ENCODE data around the gene MED20.

MED20 gene

DNA sequence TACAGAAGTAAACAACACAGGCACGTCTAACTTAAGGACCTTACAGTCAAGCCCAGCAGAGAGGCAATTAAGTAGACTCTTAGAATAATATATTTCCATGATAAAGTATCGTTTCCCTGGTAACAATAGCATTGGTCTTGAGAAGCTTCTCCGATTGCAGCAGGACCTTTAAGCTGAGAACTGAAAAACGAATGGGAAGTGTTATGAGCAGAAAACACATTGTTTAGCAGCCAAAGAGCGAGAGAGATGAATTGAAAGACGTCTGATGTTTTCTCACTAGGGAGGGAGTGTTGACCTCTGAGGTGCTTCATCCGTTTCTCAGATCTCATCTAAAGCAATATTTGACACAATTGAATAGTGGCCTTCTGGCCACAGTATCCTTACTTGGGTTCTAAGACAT lies 1.2 kb upstream of the MED20 start:
- no peaks in the 10 kb centered on the region for H3K27me3 Mint-ChIP-seq (ENCODE audit: low read depth)
- peak overlapping the region; percentile 99 to 100 (median 100) for H3K27ac Mint-ChIP-seq
- peak overlapping the region; percentile 99 to 100 (median 99) for H3K4me3 Mint-ChIP-seq
- no peaks in the 10 kb centered on the region for H3K9me3 Mint-ChIP-seq
- H3K36me3 Mint-ChIP-seq (ENCODE audit: low read depth), result peaks cover 19% of the 10 kb centered on the region
- H3K4me1 Mint-ChIP-seq, result peaks cover 46% of the 10 kb centered on the region
- no peak for TF ChIP-seq CTCF (IDR thresholded peaks at IDR 0.05; ENCODE audit: unreplicated experiment in 3 of 3)

- peaks cover 46% of the 10 kb centered on the region for H3K4me1 Mint-ChIP-seq
- peak overlapping the region; percentile 99 to 100 (median 100) for H3K27ac Mint-ChIP-seq
- H3K4me3 Mint-ChIP-seq, result peak overlapping the region; percentile 99 to 100 (median 99)
- H3K9me3 Mint-ChIP-seq, result no peaks in the 10 kb centered on the region
- peaks cover 19% of the 10 kb centered on the region for H3K36me3 Mint-ChIP-seq (ENCODE audit: low read depth)
- TF ChIP-seq CTCF (IDR thresholded peaks at IDR 0.05; ENCODE audit: unreplicated experiment in 3 of 3), result no peak
- H3K27me3 Mint-ChIP-seq (ENCODE audit: low read depth), result no peaks in the 10 kb centered on the region
These were observed 716 bp upstream of the MED20 start for GRCh38 chr6:41921712-41921998.

- peak overlapping the region; percentile 23 to 54 (median 50) for H3K4me3 Mint-ChIP-seq
- no peaks in the 10 kb centered on the region for H3K9me3 Mint-ChIP-seq
- no peak for TF ChIP-seq CTCF (IDR thresholded peaks at IDR 0.05; ENCODE audit: unreplicated experiment in 3 of 3)
- no peak overlapping the region for H3K27ac Mint-ChIP-seq
- peaks cover 22% of the 10 kb centered on the region for H3K4me1 Mint-ChIP-seq
- H3K27me3 Mint-ChIP-seq (ENCODE audit: low read depth), result no peaks in the 10 kb centered on the region
- peaks cover 28% of the 10 kb centered on the region for H3K36me3 Mint-ChIP-seq (ENCODE audit: low read depth)
These were observed 3.4 kb downstream of the MED20 start for GRCh38 chr6:41917528-41917927.

DNA sequence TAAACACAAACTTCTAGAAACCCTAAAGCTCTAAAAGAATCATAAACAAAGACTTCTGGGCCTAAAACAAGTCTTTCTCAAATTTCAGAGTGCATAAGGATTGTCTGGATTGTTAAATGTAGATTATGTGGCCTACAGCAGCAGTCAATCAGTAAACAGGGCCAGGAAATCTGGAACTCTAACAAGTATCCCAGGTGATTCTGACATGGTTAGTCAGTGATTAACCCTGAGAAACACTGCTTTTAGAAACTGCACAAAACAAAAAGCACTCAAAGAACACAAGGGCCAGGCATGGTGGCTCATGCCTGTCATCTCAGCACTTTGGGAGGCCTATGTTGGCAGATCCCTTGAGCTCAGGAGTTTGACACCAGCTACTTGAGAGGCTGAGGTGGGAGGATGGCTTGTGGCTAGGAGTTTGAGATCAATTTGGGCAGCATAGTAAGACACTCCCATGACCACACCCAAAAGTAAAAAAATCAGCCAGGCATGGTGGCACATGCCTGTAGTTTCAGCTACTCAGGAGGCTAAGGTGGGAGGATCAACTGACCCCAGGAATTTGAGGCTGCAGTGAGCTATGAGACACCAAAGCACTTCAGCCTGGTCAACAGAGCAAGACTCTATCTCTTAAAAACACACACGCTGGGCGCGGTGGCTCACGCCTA lies 5.9 kb downstream of the MED20 start:
- H3K4me3 Mint-ChIP-seq, result peak overlapping the region in 2 of 3 experiments; percentile 12 to 42
- peaks cover 4% of the 10 kb centered on the region for H3K4me1 Mint-ChIP-seq
- TF ChIP-seq CTCF (IDR thresholded peaks at IDR 0.05; ENCODE audit: unreplicated experiment in 3 of 3), result no peak
- peak overlapping the region; percentile 9 to 95 (median 28) for H3K27ac Mint-ChIP-seq
- no peaks in the 10 kb centered on the region for H3K9me3 Mint-ChIP-seq
- H3K36me3 Mint-ChIP-seq (ENCODE audit: low read depth), result peaks cover 36% of the 10 kb centered on the region
- H3K27me3 Mint-ChIP-seq (ENCODE audit: low read depth), result no peaks in the 10 kb centered on the region

GRCh38 chr6:41914343-41914742 lies 6.6 kb downstream of the MED20 start:
- no peak for TF ChIP-seq CTCF (IDR thresholded peaks at IDR 0.05; ENCODE audit: unreplicated experiment in 3 of 3)
- H3K4me3 Mint-ChIP-seq, result no peak overlapping the region
- no peaks in the 10 kb centered on the region for H3K27me3 Mint-ChIP-seq (ENCODE audit: low read depth)
- no peaks in the 10 kb centered on the region for H3K9me3 Mint-ChIP-seq
- H3K36me3 Mint-ChIP-seq (ENCODE audit: low read depth), result peaks cover 38% of the 10 kb centered on the region
- H3K27ac Mint-ChIP-seq, result peak overlapping the region in 2 of 3 experiments; percentile 9 to 95
- H3K4me1 Mint-ChIP-seq, result no peaks in the 10 kb centered on the region

- Mint-ChIP-seq H3K9me3 (no peaks in the 10 kb centered on the region), H3K27ac (no peak overlapping the region), H3K4me1 (no peaks in the 10 kb centered on the region), H3K27me3 (ENCODE audit: low read depth) (no peaks in the 10 kb centered on the region), H3K36me3 (ENCODE audit: low read depth) (peaks cover 59% of the 10 kb centered on the region), H3K4me3 (no peak overlapping the region)
- TF ChIP-seq CTCF (IDR thresholded peaks at IDR 0.05; ENCODE audit: unreplicated experiment in 3 of 3), result no peak
These were observed 11.2 kb downstream of the MED20 start for GRCh38 chr6:41909727-41910126.
